ENCODE results near the gene NR1D1.

NR1D1 gene

GRCh38 chr17:40104594-40105486, 4.5 kb upstream of the NR1D1 start:
- Histone ChIP-seq H3F3A (ENCODE audit: insufficient read depth, low read length) (peaks cover 29% of the 10 kb centered on the region), H4K20me1 (ENCODE audit: insufficient read depth, low read length) (no peaks in the 10 kb centered on the region), H3K4me2 (ENCODE audit: low read depth, low read length) (peak overlapping the region; percentile 57), H3K27me3 (replicated peaks; ENCODE audit: insufficient read depth, low read length) (no peaks in the 10 kb centered on the region), H3K9ac (ENCODE audit: low read length) (peak overlapping the region; percentile 50; the same call in 1 of the 2 replicates), H3K79me2 (ENCODE audit: low read length) (peaks cover 4% of the 10 kb centered on the region), H2AFZ (ENCODE audit: low read length) (peak overlapping the region; percentile 42), H3K9me2 (replicated peaks; ENCODE audit: insufficient read depth, low read length) (no peaks in the 10 kb centered on the region), H3K4me1 (ENCODE audit: low read length) (peaks cover 46% of the 10 kb centered on the region), H3K4me3 (ENCODE audit: low read length) (no peak overlapping the region), H3K9me3 (replicated peaks; ENCODE audit: insufficient read depth, low read length) (no peaks in the 10 kb centered on the region), H3K36me3 (replicated peaks; ENCODE audit: insufficient read depth, low read length) (no peaks in the 10 kb centered on the region), H3K27ac (ENCODE audit: low read length) (peak overlapping the region; percentile 85; the same call in 1 of the 2 replicates)
- TF ChIP-seq EZH2 (optimal IDR thresholded peaks at IDR 0.05; ENCODE audit: low read depth, low read length) (no peak), CTCF (IDR thresholded peaks at IDR 0.05; ENCODE audit: low read length) (no peak), EZH2phosphoT487 (IDR thresholded peaks at IDR 0.05; ENCODE audit: low read length) (no peak)
- DNase-seq = peak; percentile 27

- no peak for TF ChIP-seq EZH2phosphoT487 (IDR thresholded peaks at IDR 0.05; ENCODE audit: low read length)
- TF ChIP-seq EZH2 (optimal IDR thresholded peaks at IDR 0.05; ENCODE audit: low read depth, low read length) = no peak
- no peak for TF ChIP-seq CTCF (IDR thresholded peaks at IDR 0.05; ENCODE audit: low read length)
These were observed 3.3 kb upstream of the NR1D1 start for GRCh38 chr17:40103688-40104087.

GRCh38 chr17:40103071-40103661, 2.8 kb upstream of the NR1D1 start:
- peaks cover 16% of the 10 kb centered on the region for H3K79me2 ChIP-seq (ENCODE audit: low read length)
- H3K4me3 ChIP-seq (ENCODE audit: low read length) = peak overlapping the region; percentile 26
- peak overlapping the region; percentile 50 for H3K9ac ChIP-seq (ENCODE audit: low read length)
- no peak for DNase-seq
- no peaks in the 10 kb centered on the region for H3K36me3 ChIP-seq (replicated peaks; ENCODE audit: insufficient read depth, low read length)
- TF ChIP-seq CTCF (IDR thresholded peaks at IDR 0.05; ENCODE audit: low read length) (no peak), EZH2 (optimal IDR thresholded peaks at IDR 0.05; ENCODE audit: low read depth, low read length) (no peak), EZH2phosphoT487 (IDR thresholded peaks at IDR 0.05; ENCODE audit: low read length) (no peak)
- H2AFZ ChIP-seq (ENCODE audit: low read length) = peak overlapping the region; percentile 39
- peaks cover 40% of the 10 kb centered on the region for H3F3A ChIP-seq (ENCODE audit: insufficient read depth, low read length)
- H3K4me1 ChIP-seq (ENCODE audit: low read length) = peaks cover 50% of the 10 kb centered on the region
- no peaks in the 10 kb centered on the region for H3K9me3 ChIP-seq (replicated peaks; ENCODE audit: insufficient read depth, low read length)
- no peaks in the 10 kb centered on the region for H3K9me2 ChIP-seq (replicated peaks; ENCODE audit: insufficient read depth, low read length)
- H3K27me3 ChIP-seq (replicated peaks; ENCODE audit: insufficient read depth, low read length) = no peaks in the 10 kb centered on the region
- H3K27ac ChIP-seq (ENCODE audit: low read length) = peak overlapping the region; percentile 85
- peak overlapping the region; percentile 57 for H3K4me2 ChIP-seq (ENCODE audit: low read depth, low read length)
- H4K20me1 ChIP-seq (ENCODE audit: insufficient read depth, low read length) = no peaks in the 10 kb centered on the region

More at GRCh38 chr17:40103688-40104087, 3.3 kb upstream of the NR1D1 start:
- peak overlapping the region; percentile 39 for H2AFZ ChIP-seq (ENCODE audit: low read length)
- H3K4me3 ChIP-seq (ENCODE audit: low read length) = peak overlapping the region; percentile 26
- peak; percentile 83 for DNase-seq
- peak overlapping the region; percentile 85 for H3K27ac ChIP-seq (ENCODE audit: low read length)
- H3K79me2 ChIP-seq (ENCODE audit: low read length) = peaks cover 10% of the 10 kb centered on the region
- no peaks in the 10 kb centered on the region for H3K9me2 ChIP-seq (replicated peaks; ENCODE audit: insufficient read depth, low read length)
- peak overlapping the region; percentile 50; the same call in 1 of the 2 replicates for H3K9ac ChIP-seq (ENCODE audit: low read length)
- peaks cover 36% of the 10 kb centered on the region for H3F3A ChIP-seq (ENCODE audit: insufficient read depth, low read length)
- H3K27me3 ChIP-seq (replicated peaks; ENCODE audit: insufficient read depth, low read length) = no peaks in the 10 kb centered on the region
- H3K4me2 ChIP-seq (ENCODE audit: low read depth, low read length) = peak overlapping the region; percentile 57
- no peaks in the 10 kb centered on the region for H4K20me1 ChIP-seq (ENCODE audit: insufficient read depth, low read length)
- peaks cover 47% of the 10 kb centered on the region for H3K4me1 ChIP-seq (ENCODE audit: low read length)
- no peaks in the 10 kb centered on the region for H3K9me3 ChIP-seq (replicated peaks; ENCODE audit: insufficient read depth, low read length)
- H3K36me3 ChIP-seq (replicated peaks; ENCODE audit: insufficient read depth, low read length) = no peaks in the 10 kb centered on the region

All from MM.1S (cell line).